ENCODE data around the gene ATP8B3.

The ATP8B3 gene

GRCh38 chr19:1758959-1759903, 52.8 kb downstream of the ATP8B3 start:
- Mint-ChIP-seq H3K27me3 (ENCODE audit: low read depth) (peaks cover 82% of the 10 kb centered on the region), H3K36me3 (ENCODE audit: low read depth) (peaks cover 2% of the 10 kb centered on the region), H3K4me3 (no peak overlapping the region), H3K4me1 (ENCODE audit: low read depth) (peaks cover 4% of the 10 kb centered on the region), H3K9me3 (no peaks in the 10 kb centered on the region), H3K27ac (no peak overlapping the region)

GRCh38 chr19:1758231-1758577, 53.9 kb downstream of the ATP8B3 start:
- Mint-ChIP-seq H3K36me3 (ENCODE audit: low read depth) (peaks cover 2% of the 10 kb centered on the region), H3K27me3 (ENCODE audit: low read depth) (peaks cover 72% of the 10 kb centered on the region), H3K27ac (peak overlapping the region; percentile 19), H3K4me3 (no peak overlapping the region), H3K4me1 (ENCODE audit: low read depth) (peaks cover 4% of the 10 kb centered on the region), H3K9me3 (no peaks in the 10 kb centered on the region)

GRCh38 chr19:1757468-1758230, 54.4 kb downstream of the ATP8B3 start:
- Mint-ChIP-seq H3K27me3 (ENCODE audit: low read depth) (peaks cover 73% of the 10 kb centered on the region), H3K9me3 (no peaks in the 10 kb centered on the region), H3K4me1 (ENCODE audit: low read depth) (peaks cover 4% of the 10 kb centered on the region), H3K4me3 (peak overlapping the region; percentile 37), H3K27ac (peak overlapping the region; percentile 72), H3K36me3 (ENCODE audit: low read depth) (peaks cover 2% of the 10 kb centered on the region)

GRCh38 chr19:1756705-1757465, 55.2 kb downstream of the ATP8B3 start:
- peaks cover 2% of the 10 kb centered on the region for H3K36me3 Mint-ChIP-seq (ENCODE audit: low read depth)
- H3K27ac Mint-ChIP-seq = peak overlapping the region; percentile 72
- H3K27me3 Mint-ChIP-seq (ENCODE audit: low read depth) = peaks cover 79% of the 10 kb centered on the region
- H3K9me3 Mint-ChIP-seq = no peaks in the 10 kb centered on the region
- H3K4me1 Mint-ChIP-seq (ENCODE audit: low read depth) = peaks cover 4% of the 10 kb centered on the region
- peak overlapping the region; percentile 37 for H3K4me3 Mint-ChIP-seq

GRCh38 chr19:1756264-1756663, 55.8 kb downstream of the ATP8B3 start:
- Mint-ChIP-seq H3K36me3 (ENCODE audit: low read depth) (peaks cover 2% of the 10 kb centered on the region), H3K27ac (peak overlapping the region; percentile 59), H3K27me3 (ENCODE audit: low read depth) (peaks cover 79% of the 10 kb centered on the region), H3K4me3 (no peak overlapping the region), H3K9me3 (no peaks in the 10 kb centered on the region), H3K4me1 (ENCODE audit: low read depth) (peaks cover 4% of the 10 kb centered on the region)

GRCh38 chr19:1755467-1756171, 56.5 kb downstream of the ATP8B3 start:
- H3K27me3 Mint-ChIP-seq (ENCODE audit: low read depth) = peaks cover 79% of the 10 kb centered on the region
- H3K4me1 Mint-ChIP-seq (ENCODE audit: low read depth) = peaks cover 4% of the 10 kb centered on the region
- H3K4me3 Mint-ChIP-seq = peak overlapping the region; percentile 46
- H3K36me3 Mint-ChIP-seq (ENCODE audit: low read depth) = peaks cover 2% of the 10 kb centered on the region
- no peaks in the 10 kb centered on the region for H3K9me3 Mint-ChIP-seq
- peak overlapping the region; percentile 89 for H3K27ac Mint-ChIP-seq

GRCh38 chr19:1754636-1755466, 57.2 kb downstream of the ATP8B3 start:
- Mint-ChIP-seq H3K9me3 (no peaks in the 10 kb centered on the region), H3K36me3 (ENCODE audit: low read depth) (peaks cover 2% of the 10 kb centered on the region), H3K4me1 (ENCODE audit: low read depth) (peaks cover 6% of the 10 kb centered on the region), H3K27ac (peak overlapping the region; percentile 52), H3K4me3 (no peak overlapping the region), H3K27me3 (ENCODE audit: low read depth) (peaks cover 79% of the 10 kb centered on the region)

- Mint-ChIP-seq H3K36me3 (ENCODE audit: low read depth) (peaks cover 2% of the 10 kb centered on the region), H3K27me3 (ENCODE audit: low read depth) (peaks cover 72% of the 10 kb centered on the region), H3K27ac (no peak overlapping the region), H3K4me1 (ENCODE audit: low read depth) (peaks cover 6% of the 10 kb centered on the region), H3K4me3 (no peak overlapping the region), H3K9me3 (no peaks in the 10 kb centered on the region)
Measured at GRCh38 chr19:1754018-1754635, 57.9 kb downstream of the ATP8B3 start.

- H3K27ac Mint-ChIP-seq = peak within 1 kb of the TSS; percentile 59
- no peaks in the 10 kb centered on the region for H3K9me3 Mint-ChIP-seq
- peaks cover 65% of the 10 kb centered on the region for H3K27me3 Mint-ChIP-seq (ENCODE audit: low read depth)
- no peak within 1 kb of the TSS for H3K4me3 Mint-ChIP-seq
- peaks cover 7% of the 10 kb centered on the region for H3K4me1 Mint-ChIP-seq (ENCODE audit: low read depth)
- peaks cover 2% of the 10 kb centered on the region for H3K36me3 Mint-ChIP-seq (ENCODE audit: low read depth)
Measured at GRCh38 chr19:1752757-1753728, 59.0 kb downstream of the ATP8B3 start, which contains the start of gene ONECUT3. TSS of gene ONECUT3 (plus strand) at chr19:1753506. CDS start at chr19:1753663, 157 bp downstream.

- Mint-ChIP-seq H3K9me3 (no peaks in the 10 kb centered on the region), H3K4me1 (ENCODE audit: low read depth) (peaks cover 13% of the 10 kb centered on the region), H3K4me3 (no peak overlapping the region), H3K36me3 (ENCODE audit: low read depth) (peaks cover 2% of the 10 kb centered on the region), H3K27me3 (ENCODE audit: low read depth) (peaks cover 65% of the 10 kb centered on the region), H3K27ac (peak overlapping the region; percentile 31)
Measured at GRCh38 chr19:1752009-1752756, 59.9 kb downstream of the ATP8B3 start.

GRCh38 chr19:1751367-1752008, 60.6 kb downstream of the ATP8B3 start:
- Mint-ChIP-seq H3K27me3 (ENCODE audit: low read depth) (peaks cover 59% of the 10 kb centered on the region), H3K4me3 (peak overlapping the region; percentile 17), H3K27ac (peak overlapping the region; percentile 31), H3K9me3 (no peaks in the 10 kb centered on the region), H3K4me1 (ENCODE audit: low read depth) (peaks cover 11% of the 10 kb centered on the region), H3K36me3 (ENCODE audit: low read depth) (peaks cover 2% of the 10 kb centered on the region)
